ENCODE measurements around the gene DAAM1. TPM values are rescaled to one million over a fixed set of nuclear protein-coding genes. Genes with fewer than 3 reads are reported as not detected.

The DAAM1 gene
- total and polyA plus RNA-seq, 12 donors, result 22.8 to 102 (median 75.2) TPM

DNA sequence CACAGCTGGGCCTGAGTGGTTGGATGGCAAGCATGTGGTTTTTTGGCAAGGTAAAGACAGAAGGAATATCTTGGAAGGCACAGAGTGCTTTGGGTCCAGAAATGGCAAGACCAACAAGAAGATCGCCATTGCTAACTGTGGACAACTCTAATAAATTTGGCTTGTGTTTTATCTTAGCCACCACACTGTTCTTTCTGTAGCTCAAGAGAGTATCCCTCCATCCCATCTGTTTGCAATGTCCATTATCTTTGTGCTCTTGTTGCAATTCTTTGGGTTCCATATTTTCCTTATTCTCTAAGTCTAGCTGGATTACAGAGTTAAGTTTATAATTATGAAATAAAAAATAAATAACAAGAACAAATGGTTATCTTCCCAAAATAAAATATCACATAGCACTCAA lies 6.7 kb upstream of the DAAM1 start:
- Histone ChIP-seq H3K36me3 (no peaks in the 10 kb centered on the region), H3K27me3 (peaks cover 0 to 7% (median 0%) of the 10 kb centered on the region in 7 donors), H3K4me3 (no peak overlapping the region), H3K4me1 (no peaks in the 10 kb centered on the region), H3K9me3 (no peaks in the 10 kb centered on the region), H3K27ac (no peak overlapping the region)
- TF ChIP-seq, protein P1, sequence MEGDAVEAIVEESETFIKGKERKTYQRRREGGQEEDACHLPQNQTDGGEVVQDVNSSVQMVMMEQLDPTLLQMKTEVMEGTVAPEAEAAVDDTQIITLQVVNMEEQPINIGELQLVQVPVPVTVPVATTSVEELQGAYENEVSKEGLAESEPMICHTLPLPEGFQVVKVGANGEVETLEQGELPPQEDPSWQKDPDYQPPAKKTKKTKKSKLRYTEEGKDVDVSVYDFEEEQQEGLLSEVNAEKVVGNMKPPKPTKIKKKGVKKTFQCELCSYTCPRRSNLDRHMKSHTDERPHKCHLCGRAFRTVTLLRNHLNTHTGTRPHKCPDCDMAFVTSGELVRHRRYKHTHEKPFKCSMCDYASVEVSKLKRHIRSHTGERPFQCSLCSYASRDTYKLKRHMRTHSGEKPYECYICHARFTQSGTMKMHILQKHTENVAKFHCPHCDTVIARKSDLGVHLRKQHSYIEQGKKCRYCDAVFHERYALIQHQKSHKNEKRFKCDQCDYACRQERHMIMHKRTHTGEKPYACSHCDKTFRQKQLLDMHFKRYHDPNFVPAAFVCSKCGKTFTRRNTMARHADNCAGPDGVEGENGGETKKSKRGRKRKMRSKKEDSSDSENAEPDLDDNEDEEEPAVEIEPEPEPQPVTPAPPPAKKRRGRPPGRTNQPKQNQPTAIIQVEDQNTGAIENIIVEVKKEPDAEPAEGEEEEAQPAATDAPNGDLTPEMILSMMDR (IDR thresholded peaks at IDR 0.05), result no peak
- WGBS, 2 donors, result 98 to 100% methylated on average over 1 of the region's 1 CpG
- intact Hi-C loops (cut with DNase I), result loop anchor here in 4 of 10 donors (5.0 to 10.0 kb wide), 4 partner anchors 47 to 256 kb away; no protein-coding TSS in a partner anchor
- no peak for DNase-seq
- no peak for ATAC-seq

DNA sequence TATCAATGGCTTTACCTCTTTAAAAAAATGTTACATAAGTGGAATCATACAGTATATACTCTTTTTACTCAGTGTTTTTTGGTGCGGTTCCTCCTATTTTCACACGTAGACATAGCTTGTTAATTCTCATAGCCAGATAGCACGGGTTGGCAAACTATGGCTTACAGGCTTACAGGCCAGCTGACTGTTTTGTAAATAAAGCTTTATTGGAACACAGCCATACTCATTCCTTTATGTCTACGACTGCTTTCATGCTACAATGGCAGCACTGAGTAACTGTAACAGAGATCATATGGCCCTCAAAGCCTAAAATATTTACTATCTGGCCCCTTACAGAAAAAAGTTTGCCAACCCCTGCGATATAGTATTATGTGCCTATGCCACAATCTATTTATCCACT lies 5.8 kb upstream of the DAAM1 start:
- ATAC-seq, result no peak
- 92 to 93% methylated on average over 5 of the region's 5 CpGs for WGBS, 2 donors

DNA sequence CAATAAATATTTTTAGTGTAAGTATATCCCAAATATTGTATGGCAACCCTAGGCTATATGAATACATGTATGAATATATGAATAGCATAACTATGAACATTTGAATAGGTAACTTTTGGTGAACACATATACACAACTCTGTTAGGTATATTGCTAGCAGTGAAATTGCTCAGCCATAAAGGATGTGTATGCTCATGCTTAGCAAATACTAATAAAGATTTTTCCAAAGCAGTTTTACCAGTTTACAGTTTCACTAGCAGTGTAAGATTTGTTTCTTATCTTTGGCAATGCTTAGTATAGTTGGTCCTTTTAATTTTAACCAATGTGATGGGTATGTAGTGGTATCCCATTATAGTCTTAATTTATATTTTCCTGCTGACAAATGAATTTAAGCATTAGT lies 5.3 kb upstream of the DAAM1 start:
- Histone ChIP-seq H3K9me3 (no peaks in the 10 kb centered on the region), H3K27me3 (peaks cover 0 to 7% (median 0%) of the 10 kb centered on the region in 7 donors), H3K36me3 (no peaks in the 10 kb centered on the region), H3K4me3 (no peak overlapping the region), H3K4me1 (peaks cover 0 to 8% (median 0%) of the 10 kb centered on the region in 9 donors), H3K27ac (no peak overlapping the region)
- intact Hi-C loops (cut with DNase I), result loop anchor here in 4 of 10 donors (5.0 to 10.0 kb wide), 4 partner anchors 48 to 254 kb away; no protein-coding TSS in a partner anchor
- DNase-seq (no peak), ATAC-seq (no peak)
- TF ChIP-seq, protein P1 (IDR thresholded peaks at IDR 0.05), result no peak

More for the DNA sequence above, 5.8 kb upstream of the DAAM1 start:
- DNase-seq, result no peak
- no peaks in the 10 kb centered on the region for H3K9me3 ChIP-seq
- TF ChIP-seq, protein P1 (IDR thresholded peaks at IDR 0.05), result no peak
- intact Hi-C loops (cut with DNase I), result loop anchor here in 4 of 10 donors (5.0 to 10.0 kb wide), 4 partner anchors 48 to 255 kb away; no protein-coding TSS in a partner anchor
- H3K36me3 ChIP-seq, result no peaks in the 10 kb centered on the region
- H3K4me3 ChIP-seq, result no peak overlapping the region
- peaks cover 0 to 6% (median 0%) of the 10 kb centered on the region in 9 donors for H3K4me1 ChIP-seq
- peaks cover 0 to 7% (median 0%) of the 10 kb centered on the region in 7 donors for H3K27me3 ChIP-seq
- no peak overlapping the region for H3K27ac ChIP-seq

DNA sequence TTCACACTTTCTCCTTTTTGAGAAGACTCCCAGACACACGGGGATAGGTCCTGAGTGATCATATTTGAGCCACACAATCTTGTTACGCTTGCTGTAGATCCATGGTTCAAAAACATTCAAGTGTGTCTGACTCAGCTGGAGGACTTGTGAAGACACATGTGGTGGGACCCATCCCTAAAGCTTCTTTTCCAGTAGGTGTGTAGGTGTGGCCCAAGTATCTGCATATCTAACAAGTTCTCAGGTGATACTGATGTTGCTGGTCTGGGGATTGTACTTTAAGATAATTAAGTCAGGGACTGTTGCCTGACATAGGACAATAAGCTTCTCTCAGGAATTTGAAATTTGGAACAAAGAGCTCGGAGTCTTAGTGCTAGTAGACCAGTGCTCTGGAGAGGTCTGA lies 4.1 kb upstream of the DAAM1 start:
- no peaks in the 10 kb centered on the region for H3K9me3 ChIP-seq
- intact Hi-C loops (cut with DNase I), result loop anchor here in 4 of 10 donors (5.0 to 10.0 kb wide), 4 partner anchors 50 to 253 kb away; no protein-coding TSS in a partner anchor
- 94 to 96% methylated on average over 3 of the region's 3 CpGs for WGBS, 2 donors
- H3K27me3 ChIP-seq, result peaks cover 0 to 4% (median 0%) of the 10 kb centered on the region in 7 donors
- no peak overlapping the region for H3K4me3 ChIP-seq
- no peak for ATAC-seq
- H3K36me3 ChIP-seq, result no peaks in the 10 kb centered on the region
- H3K4me1 ChIP-seq, result peaks cover 0 to 8% (median 0%) of the 10 kb centered on the region in 9 donors
- DNase-seq, result no peak
- TF ChIP-seq, protein P1 (IDR thresholded peaks at IDR 0.05), result no peak
- H3K27ac ChIP-seq, result no peak overlapping the region
